H1 (cell line): ENCODE measurements around the gene CYTL1. TPM values are rescaled to one million over a fixed set of nuclear protein-coding genes. Genes with fewer than 3 reads are reported as not detected.

Experiments
- NRF1 ChIP-seq: IDR thresholded peaks from 2 replicates; pipeline ENCODE4 v1.6.1; 2011; ENCODE audit warnings: mild to moderate bottlenecking, low read depth, low read length, improper control_type of control experiment
- RXRA ChIP-seq: IDR thresholded peaks from 2 replicates; pipeline ENCODE4 v1.6.1; 2011; ENCODE audit warnings: low read depth, mild to moderate bottlenecking, low read length, moderate library complexity; ENCODE audit not compliant: insufficient read depth
- TBP ChIP-seq: IDR thresholded peaks from 2 replicates; pipeline ENCODE4 v1.6.1; 2011; ENCODE audit warnings: low read depth, low read length, improper control_type of control experiment
- ZNF274 ChIP-seq: IDR thresholded peaks from 2 replicates; pipeline ENCODE4 v1.7.0; 2012; ENCODE audit warnings: low read length, borderline replicate concordance; ENCODE audit errors: extremely low read depth
- polyA plus RNA-seq, 7 experiments: library from polyadenylated mRNA; depleted of rRNA in 3 of 7; stranded (reverse) in 5 of 7; unstranded in 2 of 7; fragments of >200 nt in 5 of 7; fragments of 200-250 nt in 2 of 7; gene quantifications; 1 replicate in 5 of 7; 2 replicates in 1 of 7; 4 replicates in 1 of 7; pipeline versions ENCODE4 v1.2.1 to v1.2.3, GENCODE V29; 2011 to 2013; ENCODE audit warnings: missing spikeins in 2 of 7, mixed read lengths in 2 of 7
- total RNA-seq: library from RNA; stranded (reverse); fragmentation: NEBNext Ultra II Directional; extraction: Animal tissue kit (Norgen Biotek cat#: 25700); gene quantifications from 2 replicates; pipeline ENCODE4 v1.2.1, GENCODE V29; 2021
- TF ChIP-seq, protein P1 (sequence below): fragments of 300-600 bp; sonication (generic); IDR thresholded peaks from 2 replicates; pipeline ENCODE4 v1.7.1; 2012; ENCODE audit warnings: low read length, moderate library complexity, mild to moderate bottlenecking, inconsistent platforms; ENCODE audit not compliant: insufficient replicate concordance

The CYTL1 gene
- total and polyA plus RNA-seq, 2 of the 8 experiments (the other 6 are each of a cell fraction or from before 2014, with no cell fraction given), result 8.6 to 9.8 TPM

DNA sequence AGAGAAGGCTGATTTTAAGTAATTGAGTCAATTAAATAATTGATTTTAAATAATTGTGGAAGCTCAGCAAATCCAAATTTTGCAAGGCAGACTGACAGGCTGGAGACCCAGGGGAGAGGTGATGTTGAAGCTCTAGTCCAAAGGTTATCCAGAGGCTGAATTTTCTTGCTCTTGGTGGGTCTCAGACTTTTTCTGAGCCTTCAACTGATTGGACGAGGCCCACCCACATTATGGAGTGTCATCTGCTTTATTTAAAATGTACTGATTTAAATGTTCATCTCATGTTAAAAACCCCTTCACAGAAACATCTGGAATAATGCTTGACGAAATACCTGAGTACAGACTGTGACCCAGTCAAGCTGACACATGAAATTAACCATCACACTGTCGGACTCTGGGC lies 11.7 kb upstream of the CYTL1 start (continued):
- TF ChIP-seq, protein P1, sequence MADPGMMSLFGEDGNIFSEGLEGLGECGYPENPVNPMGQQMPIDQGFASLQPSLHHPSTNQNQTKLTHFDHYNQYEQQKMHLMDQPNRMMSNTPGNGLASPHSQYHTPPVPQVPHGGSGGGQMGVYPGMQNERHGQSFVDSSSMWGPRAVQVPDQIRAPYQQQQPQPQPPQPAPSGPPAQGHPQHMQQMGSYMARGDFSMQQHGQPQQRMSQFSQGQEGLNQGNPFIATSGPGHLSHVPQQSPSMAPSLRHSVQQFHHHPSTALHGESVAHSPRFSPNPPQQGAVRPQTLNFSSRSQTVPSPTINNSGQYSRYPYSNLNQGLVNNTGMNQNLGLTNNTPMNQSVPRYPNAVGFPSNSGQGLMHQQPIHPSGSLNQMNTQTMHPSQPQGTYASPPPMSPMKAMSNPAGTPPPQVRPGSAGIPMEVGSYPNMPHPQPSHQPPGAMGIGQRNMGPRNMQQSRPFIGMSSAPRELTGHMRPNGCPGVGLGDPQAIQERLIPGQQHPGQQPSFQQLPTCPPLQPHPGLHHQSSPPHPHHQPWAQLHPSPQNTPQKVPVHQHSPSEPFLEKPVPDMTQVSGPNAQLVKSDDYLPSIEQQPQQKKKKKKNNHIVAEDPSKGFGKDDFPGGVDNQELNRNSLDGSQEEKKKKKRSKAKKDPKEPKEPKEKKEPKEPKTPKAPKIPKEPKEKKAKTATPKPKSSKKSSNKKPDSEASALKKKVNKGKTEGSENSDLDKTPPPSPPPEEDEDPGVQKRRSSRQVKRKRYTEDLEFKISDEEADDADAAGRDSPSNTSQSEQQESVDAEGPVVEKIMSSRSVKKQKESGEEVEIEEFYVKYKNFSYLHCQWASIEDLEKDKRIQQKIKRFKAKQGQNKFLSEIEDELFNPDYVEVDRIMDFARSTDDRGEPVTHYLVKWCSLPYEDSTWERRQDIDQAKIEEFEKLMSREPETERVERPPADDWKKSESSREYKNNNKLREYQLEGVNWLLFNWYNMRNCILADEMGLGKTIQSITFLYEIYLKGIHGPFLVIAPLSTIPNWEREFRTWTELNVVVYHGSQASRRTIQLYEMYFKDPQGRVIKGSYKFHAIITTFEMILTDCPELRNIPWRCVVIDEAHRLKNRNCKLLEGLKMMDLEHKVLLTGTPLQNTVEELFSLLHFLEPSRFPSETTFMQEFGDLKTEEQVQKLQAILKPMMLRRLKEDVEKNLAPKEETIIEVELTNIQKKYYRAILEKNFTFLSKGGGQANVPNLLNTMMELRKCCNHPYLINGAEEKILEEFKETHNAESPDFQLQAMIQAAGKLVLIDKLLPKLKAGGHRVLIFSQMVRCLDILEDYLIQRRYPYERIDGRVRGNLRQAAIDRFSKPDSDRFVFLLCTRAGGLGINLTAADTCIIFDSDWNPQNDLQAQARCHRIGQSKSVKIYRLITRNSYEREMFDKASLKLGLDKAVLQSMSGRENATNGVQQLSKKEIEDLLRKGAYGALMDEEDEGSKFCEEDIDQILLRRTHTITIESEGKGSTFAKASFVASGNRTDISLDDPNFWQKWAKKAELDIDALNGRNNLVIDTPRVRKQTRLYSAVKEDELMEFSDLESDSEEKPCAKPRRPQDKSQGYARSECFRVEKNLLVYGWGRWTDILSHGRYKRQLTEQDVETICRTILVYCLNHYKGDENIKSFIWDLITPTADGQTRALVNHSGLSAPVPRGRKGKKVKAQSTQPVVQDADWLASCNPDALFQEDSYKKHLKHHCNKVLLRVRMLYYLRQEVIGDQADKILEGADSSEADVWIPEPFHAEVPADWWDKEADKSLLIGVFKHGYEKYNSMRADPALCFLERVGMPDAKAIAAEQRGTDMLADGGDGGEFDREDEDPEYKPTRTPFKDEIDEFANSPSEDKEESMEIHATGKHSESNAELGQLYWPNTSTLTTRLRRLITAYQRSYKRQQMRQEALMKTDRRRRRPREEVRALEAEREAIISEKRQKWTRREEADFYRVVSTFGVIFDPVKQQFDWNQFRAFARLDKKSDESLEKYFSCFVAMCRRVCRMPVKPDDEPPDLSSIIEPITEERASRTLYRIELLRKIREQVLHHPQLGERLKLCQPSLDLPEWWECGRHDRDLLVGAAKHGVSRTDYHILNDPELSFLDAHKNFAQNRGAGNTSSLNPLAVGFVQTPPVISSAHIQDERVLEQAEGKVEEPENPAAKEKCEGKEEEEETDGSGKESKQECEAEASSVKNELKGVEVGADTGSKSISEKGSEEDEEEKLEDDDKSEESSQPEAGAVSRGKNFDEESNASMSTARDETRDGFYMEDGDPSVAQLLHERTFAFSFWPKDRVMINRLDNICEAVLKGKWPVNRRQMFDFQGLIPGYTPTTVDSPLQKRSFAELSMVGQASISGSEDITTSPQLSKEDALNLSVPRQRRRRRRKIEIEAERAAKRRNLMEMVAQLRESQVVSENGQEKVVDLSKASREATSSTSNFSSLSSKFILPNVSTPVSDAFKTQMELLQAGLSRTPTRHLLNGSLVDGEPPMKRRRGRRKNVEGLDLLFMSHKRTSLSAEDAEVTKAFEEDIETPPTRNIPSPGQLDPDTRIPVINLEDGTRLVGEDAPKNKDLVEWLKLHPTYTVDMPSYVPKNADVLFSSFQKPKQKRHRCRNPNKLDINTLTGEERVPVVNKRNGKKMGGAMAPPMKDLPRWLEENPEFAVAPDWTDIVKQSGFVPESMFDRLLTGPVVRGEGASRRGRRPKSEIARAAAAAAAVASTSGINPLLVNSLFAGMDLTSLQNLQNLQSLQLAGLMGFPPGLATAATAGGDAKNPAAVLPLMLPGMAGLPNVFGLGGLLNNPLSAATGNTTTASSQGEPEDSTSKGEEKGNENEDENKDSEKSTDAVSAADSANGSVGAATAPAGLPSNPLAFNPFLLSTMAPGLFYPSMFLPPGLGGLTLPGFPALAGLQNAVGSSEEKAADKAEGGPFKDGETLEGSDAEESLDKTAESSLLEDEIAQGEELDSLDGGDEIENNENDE, result no peak
- TF ChIP-seq RXRA, result no peak
- no peak for TF ChIP-seq ZNF274
- TF ChIP-seq NRF1, result no peak
- TF ChIP-seq TBP, result no peak
